ENCODE results near the gene MICAL2.

The MICAL2 gene

GRCh38 chr11:12117611-12118010 lies 7.2 kb downstream of the MICAL2 start:
- no peak for DNase-seq

GRCh38 chr11:12118949-12119348 lies 8.6 kb downstream of the MICAL2 start:
- no peak for DNase-seq

- no peak for DNase-seq
Measured at GRCh38 chr11:12119502-12119901, 9.1 kb downstream of the MICAL2 start.

GRCh38 chr11:12120031-12121008 lies 9.9 kb downstream of the MICAL2 start:
- peak in 1 of 2 experiments; percentile 7 for DNase-seq

GRCh38 chr11:12121011-12121410 lies 10.6 kb downstream of the MICAL2 start:
- no peak for DNase-seq

GRCh38 chr11:12121517-12121916 lies 11.1 kb downstream of the MICAL2 start:
- no peak for DNase-seq

GRCh38 chr11:12122083-12122482 lies 11.7 kb downstream of the MICAL2 start:
- DNase-seq = no peak

GRCh38 chr11:12123273-12123672 lies 12.9 kb downstream of the MICAL2 start:
- no peak for DNase-seq

GRCh38 chr11:12123799-12124198 lies 13.4 kb downstream of the MICAL2 start:
- DNase-seq = no peak

- no peak for DNase-seq
Measured at GRCh38 chr11:12124306-12124705, 13.9 kb downstream of the MICAL2 start.

- DNase-seq = no peak
Measured at GRCh38 chr11:12125609-12126149, 15.3 kb downstream of the MICAL2 start.

- DNase-seq = no peak
Measured at GRCh38 chr11:12126344-12127019, 16.1 kb downstream of the MICAL2 start.

- DNase-seq = no peak
Measured at GRCh38 chr11:12127206-12127898, 17.0 kb downstream of the MICAL2 start.

- no peak for DNase-seq
Measured at GRCh38 chr11:12128301-12128751, 17.9 kb downstream of the MICAL2 start.

GRCh38 chr11:12129227-12129626 lies 18.8 kb downstream of the MICAL2 start:
- no peak for DNase-seq

GRCh38 chr11:12130180-12130980 lies 20.0 kb downstream of the MICAL2 start:
- no peak for DNase-seq

GRCh38 chr11:12131943-12132789 lies 21.8 kb downstream of the MICAL2 start:
- no peak for DNase-seq

GRCh38 chr11:12132790-12133145 lies 22.4 kb downstream of the MICAL2 start:
- no peak for DNase-seq

GRCh38 chr11:12133547-12134235 lies 23.3 kb downstream of the MICAL2 start:
- DNase-seq = no peak

GRCh38 chr11:12134236-12134585 lies 23.8 kb downstream of the MICAL2 start:
- DNase-seq = no peak

GRCh38 chr11:12135185-12135584 lies 24.8 kb downstream of the MICAL2 start:
- DNase-seq = no peak
